Measurements from ENCODE around the gene LRRC15.

LRRC15 gene

DNA sequence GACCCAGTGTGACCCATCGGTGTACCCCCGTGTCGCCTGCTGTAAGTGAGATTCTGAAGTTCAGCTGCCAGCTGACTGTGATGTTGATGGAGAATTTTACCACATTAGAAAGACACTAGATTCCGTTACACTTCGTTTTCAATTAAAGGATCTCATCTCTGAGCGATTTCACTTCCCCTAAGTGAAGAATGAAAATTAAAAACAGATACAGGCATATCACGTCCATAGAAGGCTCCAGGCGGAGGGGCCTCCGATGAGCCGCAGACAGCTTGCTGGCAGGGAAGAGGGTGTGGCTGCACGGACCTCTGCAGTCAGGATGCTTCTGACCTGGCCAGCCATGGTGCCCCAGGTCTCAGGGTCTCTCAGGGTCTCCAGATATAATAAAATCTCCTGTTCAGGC, 11.9 kb downstream of the LRRC15 start:
- no peak for DNase-seq

DNA sequence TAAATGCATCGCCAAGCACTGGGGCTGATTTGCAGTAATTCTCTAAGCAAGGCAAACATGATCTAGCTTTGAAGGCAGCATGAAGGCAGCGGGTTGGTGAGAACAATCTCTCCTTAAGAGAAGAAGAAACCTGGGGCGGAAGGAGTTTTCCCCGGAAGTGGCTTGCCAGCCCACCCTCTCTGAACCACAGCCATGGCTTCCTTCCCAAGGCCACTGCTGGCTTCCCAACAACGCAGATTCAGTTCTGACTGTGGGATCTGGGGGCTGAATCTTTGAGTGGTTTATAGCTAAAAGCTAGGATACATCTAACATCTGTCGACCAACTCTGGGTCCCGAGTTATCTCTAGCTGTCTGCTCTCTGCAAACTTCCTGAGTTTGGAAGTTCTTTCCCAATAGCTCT, 14.2 kb downstream of the LRRC15 start:
- DNase-seq, result no peak

DNA sequence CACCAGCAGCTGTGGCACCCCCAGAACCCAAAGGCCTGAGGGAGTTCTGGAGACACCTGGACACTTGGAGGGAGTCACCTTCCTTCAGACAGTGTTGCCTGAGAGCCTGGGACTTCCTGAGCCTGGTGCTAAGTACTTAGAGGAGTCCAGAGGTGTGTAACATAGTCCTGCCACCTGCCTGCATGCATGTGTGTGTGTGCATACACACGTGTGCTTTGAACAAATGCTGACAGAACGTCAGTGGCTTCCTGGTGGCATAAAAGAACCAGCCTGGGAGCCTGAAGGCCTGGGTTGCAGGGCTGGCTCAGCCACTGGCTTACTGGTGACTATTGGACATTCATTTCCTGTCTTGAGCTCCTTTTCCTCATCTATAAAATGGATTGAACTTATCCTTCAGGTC, 15.2 kb downstream of the LRRC15 start:
- DNase-seq, result no peak

DNA sequence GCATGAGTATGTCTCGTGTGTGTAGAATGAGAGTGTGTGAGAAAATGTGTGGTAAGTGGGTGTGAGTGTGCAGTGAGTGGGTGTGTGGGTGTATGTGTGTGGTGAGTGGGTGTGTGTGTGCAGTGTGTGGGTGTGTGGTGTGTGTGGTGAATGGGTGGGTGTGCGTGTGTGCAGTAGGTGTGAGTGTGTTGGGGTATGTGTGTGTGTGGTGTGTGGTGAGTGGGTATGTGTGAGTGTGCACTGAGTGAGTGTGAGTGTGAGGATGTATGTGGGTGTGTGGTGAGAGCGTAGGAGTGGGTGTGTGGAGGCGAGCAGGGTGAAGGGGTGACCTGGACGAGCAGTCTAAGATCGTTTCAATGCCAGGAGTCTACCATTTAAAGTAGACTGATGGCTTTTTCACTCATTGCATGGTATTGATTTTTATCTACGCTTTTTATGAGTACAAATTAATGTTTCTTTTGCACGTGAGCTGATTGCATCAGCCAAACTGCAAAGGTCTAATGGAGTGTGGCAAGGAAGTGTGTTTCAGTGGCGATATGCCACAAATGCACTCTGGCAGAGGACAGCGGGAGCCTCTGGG, 16.8 kb downstream of the LRRC15 start:
- DNase-seq, result no peak

DNA sequence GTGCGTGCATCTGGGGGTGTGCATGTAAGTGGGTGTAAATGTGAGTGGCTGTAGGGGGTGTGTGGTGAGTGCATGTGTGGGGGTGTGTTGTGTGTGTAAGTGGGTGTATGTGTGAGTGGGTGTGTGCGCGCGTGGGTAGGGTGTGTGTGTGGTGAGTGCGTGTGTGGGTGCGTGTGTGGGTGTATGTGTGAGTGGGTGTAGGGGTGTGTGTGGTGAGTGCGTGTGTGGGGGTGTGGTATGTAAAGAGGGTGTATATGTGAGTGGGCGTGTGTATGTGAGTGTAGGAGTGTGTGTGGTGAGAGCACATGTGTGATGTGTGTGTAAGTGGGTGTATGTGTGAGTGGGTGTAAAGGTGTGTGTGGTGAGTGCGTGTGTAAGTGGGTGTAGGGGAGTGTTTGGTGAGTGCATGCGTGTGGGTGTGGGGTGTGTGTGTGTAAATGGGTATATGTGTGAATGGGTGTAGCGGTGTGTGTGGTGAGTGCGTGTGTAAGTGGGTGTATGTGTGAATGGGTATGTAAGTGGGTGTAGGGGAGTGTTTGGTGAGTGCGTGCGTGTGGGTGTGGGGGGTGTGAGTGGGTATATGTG, 17.5 kb downstream of the LRRC15 start:
- DNase-seq, result no peak

DNA sequence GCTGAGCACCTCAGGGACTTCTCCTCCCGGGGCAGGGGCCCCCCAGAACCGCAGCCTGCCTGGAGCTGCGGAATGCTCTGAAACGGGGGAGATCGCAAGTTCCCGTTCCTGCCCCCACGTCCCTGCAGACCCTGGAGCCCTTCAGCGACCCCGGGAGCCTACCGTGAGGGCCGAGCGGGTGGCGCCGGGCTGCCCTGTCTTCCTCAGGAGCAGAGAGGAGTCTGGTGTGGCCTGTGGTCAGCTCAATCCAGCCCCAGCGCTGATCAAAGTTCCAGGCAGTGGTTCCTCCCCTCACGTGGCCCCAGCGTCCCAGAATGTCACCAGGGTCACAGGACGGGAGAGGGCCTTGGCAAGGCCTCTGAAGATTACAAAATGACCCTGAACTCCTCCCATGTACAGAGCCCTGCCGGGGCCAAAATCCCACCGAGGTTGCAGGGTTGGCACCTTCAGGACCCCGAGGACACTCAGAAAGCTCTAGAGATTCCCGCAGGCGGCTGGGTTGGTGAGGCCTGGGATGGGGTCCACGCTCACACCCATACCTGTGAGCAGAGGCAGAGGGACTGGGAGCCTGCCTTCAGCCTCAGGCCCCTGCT, 18.4 kb downstream of the LRRC15 start, which contains the start of gene CPN2:
Gene CPN2 (minus strand): TSS at position 249 of the 593 bp plus-strand sequence. CDS start 8,626 bp downstream, outside the sequence.
- DNase-seq, result no peak

DNA sequence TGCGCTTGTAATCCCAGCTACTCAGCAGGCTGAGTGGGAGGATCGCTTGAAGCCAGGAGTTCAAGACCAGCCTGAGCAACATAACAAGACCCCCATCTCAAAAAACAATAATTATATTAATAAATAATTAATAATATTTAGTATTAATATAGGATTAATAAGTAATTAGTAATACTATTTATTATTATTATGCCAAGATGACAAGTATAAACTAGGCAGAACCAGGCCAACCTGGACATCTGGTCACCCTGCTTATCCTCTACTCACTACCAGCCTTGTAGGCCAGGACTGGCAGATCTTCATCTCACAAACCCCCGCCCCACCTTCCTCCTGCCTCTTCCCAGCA, 18.8 kb downstream of the LRRC15 start:
- no peak for DNase-seq

DNA sequence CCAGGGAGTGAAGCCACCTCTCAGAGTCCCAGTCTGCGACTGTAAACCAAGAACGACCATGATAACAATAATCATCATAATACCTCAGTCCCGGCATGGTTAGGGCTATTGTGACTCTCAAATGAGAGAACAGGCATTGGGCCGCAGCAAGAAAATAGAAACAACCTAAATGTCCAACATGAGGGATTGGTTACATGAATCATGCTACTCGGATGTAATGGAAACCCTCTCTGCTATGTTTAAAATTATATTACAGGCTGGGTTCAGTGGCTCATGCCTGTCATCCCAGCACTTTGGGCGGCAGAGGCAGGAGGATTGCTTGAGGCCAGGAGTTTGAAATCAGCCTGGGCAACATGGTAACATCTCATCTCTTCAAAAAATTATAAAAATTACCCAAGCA, 21.2 kb downstream of the LRRC15 start:
- DNase-seq, result no peak

DNA sequence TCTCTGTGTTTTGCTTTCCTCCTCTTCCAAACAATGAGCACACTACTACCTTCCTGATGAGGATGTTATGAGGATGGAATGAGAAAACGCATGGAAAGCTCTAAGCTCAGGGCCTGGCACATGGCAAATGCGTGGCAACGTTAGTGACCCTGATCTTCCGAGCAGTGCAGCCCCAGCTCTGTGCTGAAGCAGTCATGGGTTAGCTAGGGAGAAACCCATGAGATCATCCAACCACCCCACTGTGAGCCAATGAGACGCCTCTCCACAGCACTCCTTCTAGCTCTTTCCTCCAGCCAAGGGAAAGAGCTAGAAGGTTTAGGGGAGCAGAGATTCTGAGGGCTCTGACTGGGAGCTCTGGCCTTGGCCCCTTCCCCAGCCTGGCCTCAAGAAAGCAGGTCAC, 22.9 kb downstream of the LRRC15 start:
- no peak for DNase-seq

DNA sequence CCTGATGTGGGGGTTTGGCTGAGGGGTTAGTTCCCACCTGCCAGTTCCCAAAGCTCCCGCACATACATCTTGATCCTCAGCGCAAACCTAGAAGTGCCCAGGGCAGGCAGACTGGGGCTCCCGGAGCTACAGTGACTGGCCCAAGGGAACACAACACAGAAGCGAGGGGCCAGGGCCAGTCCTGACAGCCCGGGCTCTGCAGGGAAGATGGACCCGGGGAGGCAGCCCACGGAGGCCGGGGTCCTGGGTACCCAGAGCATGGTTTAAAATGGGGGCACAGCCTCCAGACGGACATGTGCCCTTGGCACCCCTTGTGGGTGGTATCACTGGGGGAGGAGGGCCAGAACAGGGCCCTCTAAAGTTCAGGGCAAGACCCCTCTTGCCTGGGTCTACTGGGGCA, 23.5 kb downstream of the LRRC15 start:
- no peak for DNase-seq

DNA sequence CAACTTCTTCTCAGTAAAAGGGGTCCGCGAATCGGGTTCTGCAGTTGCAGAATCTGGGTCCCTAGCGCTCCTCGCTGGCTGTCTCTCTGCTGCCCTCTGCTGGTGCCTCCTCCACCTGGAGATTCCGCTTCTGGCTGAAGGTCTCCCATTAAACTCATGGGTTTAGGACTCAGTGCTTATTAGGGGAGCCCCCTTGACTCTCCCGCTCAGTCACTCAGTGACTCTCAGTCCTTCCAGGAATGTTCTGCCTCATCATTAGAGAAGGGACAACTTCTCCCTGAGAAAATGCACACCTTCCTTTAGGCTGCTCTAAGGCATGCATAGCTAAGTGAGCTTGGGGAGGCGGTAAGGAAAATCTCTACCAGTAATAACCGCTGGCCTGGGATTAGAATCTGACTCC, 25.5 kb downstream of the LRRC15 start:
- DNase-seq, result no peak

DNA sequence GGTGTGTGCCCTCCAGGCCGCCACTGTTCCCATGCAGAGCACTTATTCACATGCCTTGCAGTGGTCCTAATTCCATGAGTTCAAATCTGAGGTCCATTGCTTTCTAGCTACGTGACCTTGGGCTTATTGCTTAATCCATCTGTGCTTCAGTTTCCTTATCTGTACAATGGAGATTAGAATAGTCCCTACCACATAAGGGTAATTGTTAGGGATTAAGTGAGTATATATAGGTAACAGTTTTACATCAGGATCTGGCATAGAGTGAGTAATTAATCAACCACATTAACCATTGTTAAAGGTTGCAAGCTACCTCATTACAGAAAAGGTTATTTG, 26.0 kb downstream of the LRRC15 start:
- DNase-seq, result no peak

DNA sequence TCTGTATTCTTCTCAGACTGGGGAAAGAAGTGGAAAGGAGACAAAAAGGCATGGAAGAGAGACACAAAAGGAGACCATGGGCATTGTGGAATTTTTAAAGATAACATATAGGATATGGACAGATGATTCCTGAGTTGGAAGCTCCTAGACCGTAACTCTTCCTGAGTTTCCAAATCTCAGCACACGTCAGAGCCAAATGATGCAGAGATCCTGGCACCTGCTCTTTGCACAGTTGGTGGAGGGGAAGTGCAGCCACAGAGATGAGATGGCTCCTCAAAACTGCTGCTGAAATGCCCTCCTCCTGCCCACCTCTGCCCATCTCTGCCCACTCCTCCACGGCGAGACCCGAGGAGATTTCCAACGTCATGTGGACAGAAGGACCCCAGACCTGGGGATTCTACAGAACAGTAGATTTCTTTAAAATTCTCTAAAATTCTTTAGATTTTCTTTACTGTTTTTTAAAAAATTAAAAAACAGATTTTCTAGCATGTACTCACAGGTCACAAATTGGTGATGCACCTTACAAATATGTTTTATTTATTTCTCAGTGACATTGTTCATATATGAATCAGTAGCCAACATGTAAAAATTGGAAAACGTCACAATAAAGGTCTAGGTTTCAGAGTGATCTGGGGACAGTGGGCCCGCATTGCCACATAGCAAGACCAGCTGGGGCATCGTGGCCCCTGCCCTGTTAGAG, 26.5 kb downstream of the LRRC15 start:
- no peak for DNase-seq

DNA sequence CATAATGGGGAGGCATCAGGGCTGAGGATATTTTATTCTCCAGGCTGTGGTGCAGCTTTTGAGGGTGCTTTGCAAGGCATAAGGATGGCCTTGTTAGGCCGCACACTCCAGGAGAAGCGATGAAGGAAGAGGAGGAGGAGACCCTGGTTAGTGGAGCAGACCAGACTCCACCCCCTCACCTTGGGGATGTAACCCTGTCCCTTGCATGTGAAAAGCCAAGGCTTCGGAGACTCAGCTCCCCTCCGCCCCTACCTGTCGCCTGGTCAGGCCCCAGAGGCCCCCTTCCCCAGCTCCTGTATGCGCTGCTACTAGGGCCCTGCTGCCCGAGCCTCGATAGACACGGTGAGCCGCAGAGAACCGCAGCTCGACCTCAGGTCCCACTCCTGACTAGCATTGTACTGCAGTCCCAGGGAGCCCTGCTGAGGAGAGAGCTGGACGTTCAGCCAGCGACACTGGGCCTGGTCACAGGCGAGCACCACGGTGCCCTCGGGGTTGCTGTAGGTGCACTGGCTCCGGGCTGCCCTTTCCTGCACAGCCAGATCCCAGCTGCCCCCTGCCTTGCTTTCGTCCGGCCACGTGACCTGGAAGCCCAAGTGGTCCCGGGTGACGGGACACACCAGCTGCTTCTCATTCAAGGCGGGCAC, 28.7 kb downstream of the LRRC15 start:
- DNase-seq, result no peak

DNA sequence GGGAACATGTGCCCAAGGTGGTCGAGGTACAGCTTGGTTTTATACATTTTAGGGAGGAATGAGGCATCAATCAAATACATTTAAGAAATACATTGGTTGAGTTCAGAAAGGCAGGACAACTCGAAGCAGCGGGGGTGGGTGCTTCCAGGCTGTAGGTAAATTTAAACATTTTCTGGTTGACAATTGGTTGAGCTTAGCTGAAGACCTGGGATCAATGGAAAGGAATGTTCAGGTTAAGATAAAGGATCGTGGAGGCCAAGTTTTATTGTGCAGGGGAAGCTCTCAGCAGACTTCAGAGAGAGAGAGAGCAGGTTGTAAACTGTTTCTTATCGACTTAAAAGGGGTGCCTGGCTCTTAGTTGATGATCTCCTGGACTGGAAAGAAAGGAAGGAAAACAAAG, 29.7 kb downstream of the LRRC15 start:
- no peak for DNase-seq

DNA sequence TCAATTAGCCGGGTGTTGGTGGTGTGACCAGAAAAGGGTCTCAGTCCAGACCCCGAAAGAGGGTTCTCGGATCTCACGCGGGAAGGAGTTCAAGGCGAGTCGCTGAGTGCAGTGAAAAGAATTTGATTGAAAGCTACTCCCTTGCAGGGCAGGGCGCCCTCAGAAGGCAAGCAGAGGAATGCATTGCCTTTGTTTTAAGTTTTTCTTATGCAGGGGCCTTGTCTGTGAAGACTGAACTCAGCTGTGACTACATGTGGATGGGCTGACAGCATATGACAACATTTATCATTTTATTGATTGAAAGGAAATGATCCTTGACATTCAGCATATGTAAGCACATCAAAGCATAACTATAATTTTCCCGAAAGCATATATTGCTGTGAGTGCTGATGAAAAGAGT, 30.2 kb downstream of the LRRC15 start:
- no peak for DNase-seq

DNA sequence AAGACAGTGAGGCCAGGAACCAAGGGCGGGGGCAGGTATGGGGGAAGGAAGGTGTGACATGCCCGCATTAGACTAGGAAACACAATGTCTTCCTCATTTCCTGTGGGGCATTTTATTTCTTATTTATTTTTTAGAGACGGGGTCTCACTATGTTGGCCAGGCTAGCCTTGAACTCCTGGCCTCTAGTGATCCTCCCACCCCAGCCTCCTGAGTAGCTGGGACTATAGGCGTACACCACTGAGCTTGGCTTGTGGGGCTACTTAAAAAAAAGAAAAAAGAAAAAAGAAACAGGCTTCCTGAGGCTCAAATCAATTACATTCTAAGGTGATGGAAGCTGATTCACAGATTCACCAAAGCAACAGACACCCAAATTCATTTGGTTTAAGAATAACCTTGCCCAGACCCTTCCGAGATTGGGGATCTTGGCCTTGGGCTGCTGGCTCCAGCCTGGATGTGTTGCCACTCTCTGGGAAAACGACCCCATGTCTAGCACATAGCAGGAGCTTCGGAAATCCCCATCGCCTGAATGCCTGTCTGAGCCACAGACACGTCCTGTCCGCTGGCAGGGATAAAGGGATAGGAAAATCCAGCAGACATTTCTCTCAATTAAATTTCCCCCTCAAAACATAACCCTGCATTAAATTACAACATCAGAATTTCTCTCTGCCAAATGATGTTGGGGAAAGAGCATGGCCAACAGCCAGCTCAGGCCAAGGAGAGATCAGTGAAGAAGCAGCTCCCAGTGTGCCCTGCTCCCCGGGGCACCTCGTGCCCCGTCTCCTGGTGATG, 31.4 kb downstream of the LRRC15 start:
- DNase-seq, result no peak

DNA sequence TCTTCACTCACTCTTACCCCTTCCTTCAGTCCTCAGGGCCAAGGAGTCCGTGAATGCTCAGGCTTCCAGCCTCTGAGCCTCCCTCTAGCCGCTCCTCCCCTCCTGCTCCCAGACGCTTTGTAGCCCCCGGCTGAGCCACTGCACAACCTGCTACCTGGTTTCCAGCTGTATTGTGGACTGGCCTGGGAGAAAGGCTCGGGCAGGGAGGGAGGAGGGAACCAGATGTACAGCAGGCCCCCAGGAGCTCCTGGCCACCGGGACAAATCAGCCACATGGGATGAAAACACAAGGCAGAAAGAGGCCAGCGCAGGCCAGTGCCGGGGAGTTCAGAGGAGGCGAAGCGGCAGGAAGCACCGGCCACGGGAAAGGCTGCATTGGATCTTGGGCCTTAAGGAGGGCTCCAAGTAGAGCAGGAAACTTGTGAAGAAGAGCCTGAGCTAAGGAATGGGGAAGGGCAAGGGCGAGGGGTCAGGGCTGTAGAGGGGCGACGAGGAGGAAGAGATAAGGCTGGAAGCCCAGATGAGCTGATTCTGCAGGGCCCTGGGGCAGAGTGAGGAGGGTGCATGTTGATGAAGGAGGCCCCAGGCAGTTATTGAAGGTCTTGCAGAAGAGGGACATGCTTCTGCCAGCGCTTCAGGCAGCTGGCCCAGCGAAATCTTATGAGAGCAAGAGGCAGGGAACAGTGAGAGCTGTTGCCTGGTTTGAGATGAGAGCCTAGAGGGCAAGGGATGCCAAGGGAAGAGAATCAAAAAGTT, 32.8 kb downstream of the LRRC15 start:
- DNase-seq, result no peak

DNA sequence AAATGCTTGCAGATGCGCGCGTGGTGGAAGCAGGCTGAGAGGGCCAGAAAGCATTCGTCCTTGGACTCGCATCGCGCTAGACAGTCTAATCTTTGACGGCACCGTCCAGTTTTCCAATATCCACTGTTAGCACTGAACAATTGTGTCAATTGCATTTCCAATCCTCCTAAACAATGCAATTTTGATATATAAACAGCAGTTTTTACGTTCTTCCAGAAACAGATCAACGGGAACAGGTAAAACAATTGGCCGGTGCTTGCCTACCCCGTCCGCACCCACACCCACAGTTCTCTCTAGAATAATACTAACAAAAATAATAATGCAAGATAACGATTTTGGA, 35.6 kb downstream of the LRRC15 start:
- no peak for DNase-seq

DNA sequence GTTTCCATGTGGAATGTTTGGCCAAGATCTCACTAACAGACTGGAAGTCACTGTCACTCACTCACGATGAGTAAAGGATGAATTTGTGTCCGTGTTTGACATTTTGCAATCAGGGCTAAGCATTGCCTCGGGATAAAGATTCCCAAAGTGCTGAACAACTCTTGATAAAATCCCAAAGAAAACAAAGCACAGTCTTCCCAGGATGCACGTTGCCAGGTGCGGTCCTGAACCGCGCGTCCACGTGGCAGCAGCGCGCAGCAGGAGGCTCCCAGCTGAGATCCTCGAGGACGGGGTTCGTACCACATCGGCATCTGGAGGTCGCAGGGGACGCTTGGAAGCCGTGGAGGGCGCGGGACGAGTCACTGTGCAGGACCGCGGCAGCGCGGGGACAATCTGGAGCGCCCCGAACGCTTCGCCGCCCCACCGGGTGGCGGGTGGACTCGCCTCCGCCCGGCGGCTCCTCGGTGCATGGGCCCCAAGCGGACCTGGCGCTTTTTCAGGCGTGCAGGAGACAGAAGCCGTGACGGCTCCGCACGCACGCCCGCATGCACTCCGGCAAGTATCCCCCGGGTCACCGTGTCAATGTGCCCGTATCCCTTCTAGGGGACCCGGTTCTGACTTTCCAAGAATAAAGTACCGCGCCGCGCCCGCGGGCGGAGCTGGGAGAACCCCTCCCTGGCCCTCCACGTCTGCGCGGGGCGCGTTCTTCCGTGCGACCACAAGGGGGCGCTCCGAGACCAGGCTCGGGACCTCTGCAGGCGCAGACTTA, 36.1 kb downstream of the LRRC15 start:
- DNase-seq, result no peak

DNA sequence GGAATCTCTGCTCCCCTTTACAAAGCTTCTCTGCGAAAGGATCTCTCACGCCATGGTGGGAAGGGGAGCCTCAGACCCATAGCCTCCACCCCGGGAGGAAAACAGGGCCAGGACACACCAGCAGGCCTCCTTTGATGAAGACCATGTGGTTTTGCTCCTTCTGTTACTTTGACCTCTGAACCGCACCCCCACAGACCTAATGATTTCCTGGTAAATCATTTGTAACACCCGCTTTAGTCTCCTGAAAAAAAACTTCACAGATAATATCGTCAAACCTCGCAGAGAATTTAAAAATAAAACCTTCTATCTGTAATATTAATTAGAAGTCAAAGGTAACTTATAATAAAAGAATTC, 36.7 kb downstream of the LRRC15 start:
- DNase-seq, result no peak

DNA sequence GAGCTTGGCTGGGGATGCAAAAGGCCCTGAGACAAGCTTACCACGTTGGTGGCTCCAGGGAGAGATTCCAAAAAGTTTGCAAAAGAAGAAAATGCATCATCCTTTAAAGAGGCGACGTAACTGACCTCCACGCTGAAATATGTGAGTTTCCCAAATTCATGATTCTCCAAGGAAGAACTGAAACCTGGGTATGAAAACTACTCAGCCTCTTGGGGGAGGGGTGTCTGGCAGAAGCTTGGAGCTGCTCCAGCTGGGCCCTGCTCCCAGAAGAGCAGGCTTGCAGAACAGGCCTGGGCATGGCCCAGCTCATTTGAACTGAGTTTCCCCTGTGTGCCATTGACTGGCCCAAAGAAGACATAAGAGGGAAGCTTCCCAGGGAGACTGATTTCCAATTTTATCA, 39.0 kb downstream of the LRRC15 start:
- no peak for DNase-seq

Measured in SIG-M5 (cell line).